Activated CD4-positive, alpha-beta T cell treated with anti-CD3 and anti-CD28 coated beads, Interleukin-2, Interleukin-6, amounts not matched to agents 100 ng/mL and 50 ng/mL, durations not matched to agents 16 hours and 8 hours (primary cell): ENCODE data around the gene NAV2.
A peak's percentile ranks its signal among the peaks of the same experiment; 100 is the strongest.
"Not testable (repeated sequence)": the region's sequence is repeated elsewhere in the genome, so short reads cannot be mapped to it uniquely, and the experiment has no call there.

Experiments used
- DNase-seq: peaks from one replicate; pipeline ENCODE4 v3.0.0-alpha.2; 2020

Gene NAV2

DNA sequence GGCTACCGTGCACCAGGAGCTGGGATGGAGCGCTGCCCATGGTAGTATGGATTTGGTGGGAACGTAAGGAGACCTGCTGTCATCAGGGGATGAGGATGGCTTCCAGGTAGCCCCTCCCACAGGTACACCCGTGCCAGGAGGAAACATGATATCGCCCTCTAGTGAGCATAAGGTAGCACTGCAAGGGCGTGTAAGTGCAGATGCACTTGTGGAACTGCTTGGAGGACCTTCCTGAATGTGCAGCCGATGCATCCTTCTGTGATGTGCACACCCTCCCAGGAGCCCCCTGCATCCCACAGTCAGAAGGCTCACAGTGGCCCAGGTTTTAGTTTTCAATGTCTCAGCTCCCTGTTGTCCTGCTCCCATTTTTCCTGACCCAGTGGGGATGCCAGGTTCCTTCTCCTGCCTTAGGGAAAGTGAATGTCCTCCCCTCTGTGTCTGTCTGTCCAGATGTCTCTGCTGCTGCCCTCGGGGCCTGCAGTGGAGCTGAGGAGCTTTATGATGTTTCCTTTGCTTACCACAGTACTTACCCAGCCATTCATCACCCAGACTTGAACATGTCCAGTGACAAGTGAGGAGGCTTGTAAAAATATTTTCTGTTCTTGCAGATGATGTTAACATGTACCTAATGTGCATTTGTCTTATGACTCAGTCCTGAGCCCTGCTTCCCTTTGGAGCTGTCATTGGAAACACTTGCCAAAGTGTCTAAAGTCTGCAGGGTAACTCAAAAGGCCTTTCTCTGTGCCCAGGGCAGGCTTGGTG is 398.5 kb downstream of the NAV2 start:
- peak; percentile 74 for DNase-seq

- no peak for DNase-seq
These were observed 399.2 kb downstream of the NAV2 start for GRCh38 chr11:20111871-20112270.

- DNase-seq, result peak; percentile 30
These were observed 399.9 kb downstream of the NAV2 start for GRCh38 chr11:20112291-20113148.

GRCh38 chr11:20113149-20113438 is 400.5 kb downstream of the NAV2 start:
- no peak for DNase-seq

DNA sequence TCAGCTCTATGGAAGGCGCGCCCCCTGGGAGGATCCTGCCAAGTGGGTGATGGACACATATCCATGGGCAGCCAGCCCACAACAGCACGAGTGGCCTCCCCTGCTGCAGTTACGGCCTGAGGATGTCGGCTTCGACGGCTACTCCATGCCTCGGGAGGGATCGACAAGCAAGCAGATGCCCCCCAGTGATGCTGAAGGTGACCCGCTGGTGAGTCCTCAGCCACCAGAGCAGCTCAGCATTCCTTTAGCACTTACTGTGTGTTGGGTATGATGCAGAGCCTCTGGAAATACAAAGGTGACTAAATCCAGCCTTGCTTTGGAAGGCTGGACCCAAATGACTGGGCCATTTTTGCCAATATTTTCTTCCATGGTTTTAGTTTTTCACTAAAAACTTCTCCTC is 402.0 kb downstream of the NAV2 start:
- no peak for DNase-seq

- DNase-seq, result no peak
These were observed 404.2 kb downstream of the NAV2 start for GRCh38 chr11:20116825-20117224.

- DNase-seq, result no peak
These were observed 404.7 kb downstream of the NAV2 start for GRCh38 chr11:20117291-20117690.

DNA sequence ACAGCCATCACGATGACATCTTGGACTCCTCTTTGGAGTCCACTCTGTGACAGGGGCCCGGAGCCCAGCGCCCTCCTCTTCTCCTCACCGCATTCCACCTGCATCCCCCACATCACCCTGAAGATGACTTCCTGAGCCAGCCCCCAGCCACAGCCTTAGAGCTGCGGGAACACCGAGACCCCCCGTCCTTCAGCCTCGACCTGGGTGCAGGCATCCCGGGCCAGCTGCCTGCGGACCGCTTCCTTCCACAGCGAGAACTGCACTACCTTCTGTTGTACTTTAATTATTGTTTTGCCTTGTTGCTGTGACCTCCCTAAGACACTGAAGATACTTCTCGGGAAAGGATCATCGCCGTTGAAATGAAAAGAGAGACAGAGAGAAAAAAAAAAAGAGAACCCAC is 405.6 kb downstream of the NAV2 start:
- DNase-seq, result no peak

DNA sequence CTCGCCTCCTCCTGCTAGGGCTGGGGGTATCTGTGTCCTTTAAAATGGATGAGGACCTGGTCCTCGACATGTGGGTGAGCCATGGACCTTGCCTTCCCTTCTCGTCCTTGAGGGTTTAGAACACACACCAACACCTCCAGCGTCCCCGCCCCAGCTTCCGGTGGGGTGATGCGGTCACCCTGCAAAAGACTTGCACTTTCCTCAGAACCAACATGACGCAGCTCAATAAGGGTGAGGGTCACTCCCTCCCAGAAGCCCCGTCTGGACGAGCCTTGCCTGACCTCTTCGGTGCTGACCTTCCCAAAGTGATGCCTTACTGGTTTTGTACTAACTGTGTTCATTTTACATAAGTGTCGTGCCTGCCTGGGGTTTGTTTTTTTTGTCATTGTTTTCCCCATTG is 406.7 kb downstream of the NAV2 start:
- no peak for DNase-seq

- no peak for DNase-seq
These were observed 407.7 kb downstream of the NAV2 start for GRCh38 chr11:20120134-20120925.

DNA sequence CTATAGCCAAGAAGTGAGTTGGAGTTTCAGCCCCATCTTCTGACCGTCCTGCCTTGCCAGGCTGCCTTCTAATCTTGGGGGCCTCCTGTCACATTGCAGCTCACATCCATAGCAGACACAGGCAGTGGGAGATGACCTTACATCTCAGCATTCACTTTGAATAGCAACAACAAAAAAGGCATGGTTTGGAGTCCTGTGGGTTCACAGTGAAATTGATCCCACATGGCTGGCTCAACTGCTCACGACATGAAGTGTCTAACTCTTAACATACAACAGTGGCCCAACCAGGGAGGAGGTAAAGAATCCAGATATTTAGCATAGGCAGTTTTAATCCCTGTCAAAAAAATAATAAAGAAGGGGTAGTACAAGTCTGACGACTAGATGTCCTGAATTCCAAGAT is 409.5 kb downstream of the NAV2 start:
- no peak for DNase-seq

DNA sequence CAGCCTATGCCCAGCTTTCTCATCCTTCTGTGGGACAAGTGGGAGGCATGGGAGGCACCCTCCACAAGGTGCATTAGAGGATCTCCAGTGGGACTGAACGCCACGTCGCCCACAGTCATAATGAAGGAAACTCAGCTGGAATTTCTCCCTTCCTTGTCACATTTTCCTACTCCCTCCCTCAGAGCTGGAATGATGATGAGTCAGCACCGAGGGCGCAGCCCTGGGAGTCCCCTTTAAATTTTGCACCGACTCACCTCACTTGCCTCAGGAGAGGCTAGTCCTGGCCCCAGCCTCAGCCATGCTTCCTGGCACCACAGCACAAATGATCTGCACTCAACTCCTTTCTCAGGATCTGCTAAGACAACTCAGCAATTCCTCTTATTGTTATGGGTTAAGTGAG is 413.3 kb downstream of the NAV2 start:
- no peak for DNase-seq

DNA sequence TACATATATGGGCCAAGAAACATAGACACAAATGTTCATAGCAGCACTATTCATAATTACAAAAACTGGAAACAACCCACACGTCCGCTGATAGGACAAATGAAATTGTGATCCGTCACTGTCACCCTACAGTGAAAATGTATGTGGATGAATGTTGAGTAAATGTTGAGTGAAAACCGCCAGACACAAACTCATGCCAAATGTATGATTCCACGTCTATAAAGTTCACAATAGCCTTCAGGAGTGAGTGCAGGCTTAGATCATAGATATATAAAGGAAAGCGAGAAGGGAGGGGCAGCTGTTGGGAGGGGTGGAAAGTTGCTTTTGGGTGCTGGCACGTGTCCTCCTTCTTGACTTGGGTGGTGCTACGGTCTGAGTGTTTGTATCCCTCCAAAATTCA is 414.1 kb downstream of the NAV2 start:
- no peak for DNase-seq

- DNase-seq, result peak; percentile 81
These were observed 415.3 kb downstream of the NAV2 start for GRCh38 chr11:20127671-20128527.

- not testable (repeated sequence) for DNase-seq
These were observed 415.8 kb downstream of the NAV2 start for GRCh38 chr11:20128528-20128825.

DNA sequence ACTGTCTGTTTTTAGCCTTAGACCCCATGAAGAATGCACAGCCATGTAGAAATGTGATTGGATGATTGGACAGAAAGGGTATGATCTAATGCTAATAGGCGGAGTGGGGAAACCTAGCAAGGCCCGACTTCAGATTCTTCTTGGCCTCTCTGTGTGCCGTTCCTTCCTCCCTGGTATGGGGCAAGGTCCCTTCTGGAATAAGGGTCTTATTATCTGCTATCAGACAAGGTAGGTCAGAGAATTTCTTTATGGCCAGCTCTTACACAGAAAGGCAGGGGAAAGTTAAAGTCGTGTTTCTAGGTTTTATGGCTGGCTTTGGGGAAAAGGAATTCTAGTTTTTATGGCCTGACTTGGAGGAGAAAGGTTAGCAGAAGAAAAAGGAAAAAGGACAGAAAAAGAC is 417.0 kb downstream of the NAV2 start:
- DNase-seq, result no peak

DNA sequence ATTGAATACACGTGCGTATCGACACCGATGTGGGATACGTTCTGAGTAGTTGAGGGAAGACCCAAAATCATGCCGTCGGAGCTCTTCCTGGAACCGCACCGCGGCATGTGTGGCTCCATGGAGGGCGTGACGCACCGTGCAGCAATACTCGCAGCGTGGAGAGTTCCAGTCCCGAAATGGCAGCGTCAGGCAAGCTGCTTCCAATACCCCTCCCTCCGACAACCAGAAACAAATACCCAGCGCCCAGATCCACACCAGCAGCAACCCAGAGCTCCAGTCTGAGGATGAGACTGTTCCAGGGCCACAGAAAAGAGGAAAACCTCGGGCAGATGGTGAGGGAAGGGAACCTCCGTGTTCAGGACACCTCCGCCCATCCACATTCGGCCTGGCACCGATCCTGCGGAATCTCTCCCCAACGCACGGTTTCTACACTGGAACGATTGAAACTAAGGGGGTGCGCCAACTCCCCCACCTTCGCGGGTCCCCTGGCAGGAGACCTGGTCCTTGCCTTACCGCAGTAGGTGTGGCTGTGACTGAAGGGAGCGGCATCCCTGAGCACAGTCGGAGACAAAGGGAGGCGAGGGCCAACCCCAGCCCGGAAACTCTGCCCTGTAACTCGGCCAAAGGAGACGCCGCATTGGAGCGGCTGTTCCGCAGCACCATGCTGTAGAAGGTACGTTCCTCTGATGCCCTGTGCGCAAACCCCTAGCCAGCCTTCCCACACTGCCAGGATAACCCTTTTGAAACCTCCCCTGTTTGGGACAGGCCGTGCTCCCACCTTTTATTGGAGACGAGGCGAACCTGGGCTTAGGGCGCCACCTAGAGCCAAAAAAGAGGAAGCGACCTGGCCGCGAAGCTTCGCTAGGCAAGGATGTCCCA is 419.4 kb downstream of the NAV2 start:
- DNase-seq, result peak; percentile 57

DNA sequence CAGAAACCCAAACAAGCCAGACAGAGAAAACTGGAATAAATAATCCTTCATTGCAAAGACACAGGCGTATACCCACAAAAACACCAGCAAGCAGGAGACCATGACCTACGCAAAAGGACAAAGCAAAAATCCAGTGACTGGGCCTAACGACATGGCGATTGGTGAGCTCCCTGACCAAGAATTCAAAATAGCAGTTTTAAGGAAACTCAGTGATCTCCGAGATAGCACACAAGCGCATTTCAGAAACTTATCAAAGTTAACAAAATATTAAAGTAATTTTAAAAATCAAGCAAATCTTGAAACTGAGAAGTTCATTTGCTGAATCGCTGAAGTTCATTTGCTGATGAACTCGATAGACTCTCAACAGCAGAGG is 420.0 kb downstream of the NAV2 start:
- DNase-seq, result no peak

- DNase-seq, result no peak
These were observed 422.5 kb downstream of the NAV2 start for GRCh38 chr11:20134991-20135736.

DNA sequence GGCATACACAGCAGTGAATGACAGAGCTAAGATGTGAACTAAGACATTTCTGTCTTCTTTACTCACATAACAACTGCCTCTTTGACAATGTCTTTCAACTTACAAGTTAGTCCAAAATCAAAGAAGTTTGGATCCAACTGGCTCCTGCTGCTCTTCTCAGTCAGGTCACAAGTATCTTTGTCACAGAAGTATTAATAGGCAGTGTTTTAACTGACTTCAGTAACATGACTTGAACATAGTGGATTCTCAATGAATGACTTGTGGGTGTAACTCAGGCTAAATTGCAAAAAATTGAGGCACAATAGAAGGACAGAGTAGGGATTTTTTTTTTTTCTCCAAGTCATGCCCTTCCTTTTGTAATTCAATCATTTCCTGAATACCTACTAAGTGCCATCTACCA is 425.0 kb downstream of the NAV2 start:
- DNase-seq, result no peak

GRCh38 chr11:20138707-20139106 is 426.1 kb downstream of the NAV2 start:
- no peak for DNase-seq
